ENCODE data around the gene CACNB4. TPM values are rescaled to one million over a fixed set of nuclear protein-coding genes. Genes with fewer than 3 reads are reported as not detected.

Gene CACNB4
- total RNA-seq, 1 donor from 2014 or later, result 3.4 TPM

DNA sequence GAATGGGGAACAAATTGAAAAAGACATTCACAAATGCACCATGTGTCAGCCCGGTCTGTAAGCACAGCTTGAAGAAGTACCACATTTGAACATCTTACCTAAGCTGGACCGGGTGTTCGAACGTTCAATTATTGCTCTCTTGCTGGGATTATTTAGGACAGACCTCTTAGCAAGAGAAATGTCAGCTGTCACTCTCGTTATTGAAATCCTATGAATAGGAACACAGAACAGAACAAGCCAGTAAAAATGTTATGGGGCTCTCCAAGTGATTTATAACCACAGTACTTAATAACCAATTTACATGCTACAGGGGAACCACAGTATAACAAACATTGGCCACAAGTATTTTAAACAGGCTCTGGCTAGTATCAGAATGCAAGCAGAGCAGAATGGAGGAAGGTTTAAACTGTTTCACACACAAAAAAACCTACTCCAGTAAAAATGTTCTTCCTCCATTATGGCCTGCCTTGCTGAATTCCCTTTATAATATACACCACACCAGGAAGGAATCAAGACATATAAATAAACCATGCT, 238.2 kb downstream of the CACNB4 start:
- Mint-ChIP-seq H3K9me3 (ENCODE audit: unreplicated experiment) (no peaks in the 10 kb centered on the region), H3K4me3 (ENCODE audit: unreplicated experiment) (no peak overlapping the region), H3K36me3 (ENCODE audit: unreplicated experiment) (no peaks in the 10 kb centered on the region), H3K27me3 (ENCODE audit: unreplicated experiment) (peaks cover 13% of the 10 kb centered on the region), H3K4me1 (ENCODE audit: unreplicated experiment) (peaks cover 21% of the 10 kb centered on the region), H3K27ac (ENCODE audit: unreplicated experiment) (no peak overlapping the region)
- no peak for DNase-seq (ENCODE audit: extremely low spot score, unreplicated experiment)
- TF ChIP-seq, protein P1, sequence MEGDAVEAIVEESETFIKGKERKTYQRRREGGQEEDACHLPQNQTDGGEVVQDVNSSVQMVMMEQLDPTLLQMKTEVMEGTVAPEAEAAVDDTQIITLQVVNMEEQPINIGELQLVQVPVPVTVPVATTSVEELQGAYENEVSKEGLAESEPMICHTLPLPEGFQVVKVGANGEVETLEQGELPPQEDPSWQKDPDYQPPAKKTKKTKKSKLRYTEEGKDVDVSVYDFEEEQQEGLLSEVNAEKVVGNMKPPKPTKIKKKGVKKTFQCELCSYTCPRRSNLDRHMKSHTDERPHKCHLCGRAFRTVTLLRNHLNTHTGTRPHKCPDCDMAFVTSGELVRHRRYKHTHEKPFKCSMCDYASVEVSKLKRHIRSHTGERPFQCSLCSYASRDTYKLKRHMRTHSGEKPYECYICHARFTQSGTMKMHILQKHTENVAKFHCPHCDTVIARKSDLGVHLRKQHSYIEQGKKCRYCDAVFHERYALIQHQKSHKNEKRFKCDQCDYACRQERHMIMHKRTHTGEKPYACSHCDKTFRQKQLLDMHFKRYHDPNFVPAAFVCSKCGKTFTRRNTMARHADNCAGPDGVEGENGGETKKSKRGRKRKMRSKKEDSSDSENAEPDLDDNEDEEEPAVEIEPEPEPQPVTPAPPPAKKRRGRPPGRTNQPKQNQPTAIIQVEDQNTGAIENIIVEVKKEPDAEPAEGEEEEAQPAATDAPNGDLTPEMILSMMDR (IDR thresholded peaks at IDR 0.05), result no peak

- Mint-ChIP-seq H3K27me3 (ENCODE audit: unreplicated experiment) (peaks cover 13% of the 10 kb centered on the region), H3K36me3 (ENCODE audit: unreplicated experiment) (no peaks in the 10 kb centered on the region), H3K27ac (ENCODE audit: unreplicated experiment) (no peak overlapping the region), H3K4me1 (ENCODE audit: unreplicated experiment) (peaks cover 21% of the 10 kb centered on the region), H3K9me3 (ENCODE audit: unreplicated experiment) (no peaks in the 10 kb centered on the region), H3K4me3 (ENCODE audit: unreplicated experiment) (no peak overlapping the region)
- TF ChIP-seq, protein P1 (IDR thresholded peaks at IDR 0.05), result no peak
- no peak for DNase-seq (ENCODE audit: extremely low spot score, unreplicated experiment)
Observed at GRCh38 chr2:151860210-151860609, 238.6 kb downstream of the CACNB4 start.

DNA sequence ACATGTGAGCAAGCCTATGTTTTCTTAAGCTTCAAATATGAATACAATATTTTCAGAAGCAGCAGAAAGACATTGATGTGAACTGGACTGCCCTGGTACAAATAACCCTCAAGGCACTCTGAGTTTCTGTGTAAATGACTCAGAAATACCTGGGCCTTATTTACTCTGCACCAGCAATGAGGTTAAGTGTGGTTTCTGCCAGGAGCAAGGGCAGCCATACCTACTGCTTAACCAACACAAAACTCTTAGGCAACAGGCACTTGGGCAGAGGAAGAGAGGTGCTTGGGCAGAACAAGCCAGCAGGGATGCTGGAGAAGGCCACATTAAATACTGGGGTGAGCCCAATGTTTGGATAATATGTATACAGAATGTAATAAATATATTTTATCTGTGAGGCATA, 241.2 kb downstream of the CACNB4 start:
- Mint-ChIP-seq H3K36me3 (ENCODE audit: unreplicated experiment) (no peaks in the 10 kb centered on the region), H3K4me3 (ENCODE audit: unreplicated experiment) (no peak overlapping the region), H3K27me3 (ENCODE audit: unreplicated experiment) (peaks cover 4% of the 10 kb centered on the region), H3K27ac (ENCODE audit: unreplicated experiment) (no peak overlapping the region), H3K9me3 (ENCODE audit: unreplicated experiment) (no peaks in the 10 kb centered on the region), H3K4me1 (ENCODE audit: unreplicated experiment) (peaks cover 31% of the 10 kb centered on the region)
- TF ChIP-seq, protein P1 (IDR thresholded peaks at IDR 0.05), result no peak
- DNase-seq (ENCODE audit: extremely low spot score, unreplicated experiment), result no peak

- H3K4me1 Mint-ChIP-seq (ENCODE audit: unreplicated experiment), result peaks cover 25% of the 10 kb centered on the region
- H3K9me3 Mint-ChIP-seq (ENCODE audit: unreplicated experiment), result no peaks in the 10 kb centered on the region
- DNase-seq (ENCODE audit: extremely low spot score, unreplicated experiment), result no peak
- H3K36me3 Mint-ChIP-seq (ENCODE audit: unreplicated experiment), result no peaks in the 10 kb centered on the region
- H3K27ac Mint-ChIP-seq (ENCODE audit: unreplicated experiment), result no peak overlapping the region
- TF ChIP-seq, protein P1 (IDR thresholded peaks at IDR 0.05), result no peak
- no peak overlapping the region for H3K4me3 Mint-ChIP-seq (ENCODE audit: unreplicated experiment)
- peaks cover 4% of the 10 kb centered on the region for H3K27me3 Mint-ChIP-seq (ENCODE audit: unreplicated experiment)
Observed at GRCh38 chr2:151855111-151855510, 243.7 kb downstream of the CACNB4 start.

DNA sequence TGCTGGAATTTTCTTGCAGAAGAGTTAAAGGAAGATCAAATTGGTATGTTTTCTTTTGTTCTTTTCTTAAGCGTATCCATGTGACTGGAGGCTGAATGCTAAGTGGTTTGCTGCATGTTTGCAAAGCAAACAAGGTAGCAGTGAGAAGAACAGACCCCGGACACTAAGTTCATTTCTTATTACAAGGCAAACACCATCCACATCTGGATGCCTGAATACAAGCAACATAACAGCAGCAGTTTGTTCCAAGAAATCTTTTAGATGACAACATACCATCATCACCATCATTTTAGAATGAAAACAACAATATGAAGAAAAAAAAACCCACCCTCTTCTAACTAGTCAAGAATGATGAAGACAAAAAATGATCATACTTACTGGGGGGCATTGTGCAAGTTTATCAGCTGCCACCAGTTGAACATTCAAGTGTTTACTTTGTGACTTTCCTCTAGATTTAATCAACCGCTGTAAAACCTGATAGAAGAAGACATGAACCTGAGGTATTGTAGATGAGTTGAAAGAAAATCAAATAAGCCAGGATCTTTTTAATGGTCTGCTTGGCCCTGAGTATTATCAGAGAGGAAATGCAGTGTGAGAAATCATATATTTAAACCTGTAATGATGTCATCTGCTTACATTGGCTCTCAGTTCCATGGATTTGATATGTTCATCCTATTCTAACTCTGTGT, 245.6 kb downstream of the CACNB4 start:
- H3K4me1 Mint-ChIP-seq (ENCODE audit: unreplicated experiment), result peaks cover 25% of the 10 kb centered on the region
- DNase-seq (ENCODE audit: extremely low spot score, unreplicated experiment), result no peak
- H3K27ac Mint-ChIP-seq (ENCODE audit: unreplicated experiment), result no peak overlapping the region
- H3K9me3 Mint-ChIP-seq (ENCODE audit: unreplicated experiment), result no peaks in the 10 kb centered on the region
- no peak overlapping the region for H3K4me3 Mint-ChIP-seq (ENCODE audit: unreplicated experiment)
- H3K36me3 Mint-ChIP-seq (ENCODE audit: unreplicated experiment), result no peaks in the 10 kb centered on the region
- peaks cover 9% of the 10 kb centered on the region for H3K27me3 Mint-ChIP-seq (ENCODE audit: unreplicated experiment)
- TF ChIP-seq, protein P1 (IDR thresholded peaks at IDR 0.05), result no peak

Data from osteocyte (in vitro differentiated cells).